NCI-H2171 treated with DMSO at 0.1 percent for 48 hours (cell line): ENCODE results near the gene FBXO15.

Experiments used
- DNase-seq: peaks from one replicate; lab custom pipeline; 2025; lab: John Stamatoyannopoulos, UW

Gene FBXO15

DNA sequence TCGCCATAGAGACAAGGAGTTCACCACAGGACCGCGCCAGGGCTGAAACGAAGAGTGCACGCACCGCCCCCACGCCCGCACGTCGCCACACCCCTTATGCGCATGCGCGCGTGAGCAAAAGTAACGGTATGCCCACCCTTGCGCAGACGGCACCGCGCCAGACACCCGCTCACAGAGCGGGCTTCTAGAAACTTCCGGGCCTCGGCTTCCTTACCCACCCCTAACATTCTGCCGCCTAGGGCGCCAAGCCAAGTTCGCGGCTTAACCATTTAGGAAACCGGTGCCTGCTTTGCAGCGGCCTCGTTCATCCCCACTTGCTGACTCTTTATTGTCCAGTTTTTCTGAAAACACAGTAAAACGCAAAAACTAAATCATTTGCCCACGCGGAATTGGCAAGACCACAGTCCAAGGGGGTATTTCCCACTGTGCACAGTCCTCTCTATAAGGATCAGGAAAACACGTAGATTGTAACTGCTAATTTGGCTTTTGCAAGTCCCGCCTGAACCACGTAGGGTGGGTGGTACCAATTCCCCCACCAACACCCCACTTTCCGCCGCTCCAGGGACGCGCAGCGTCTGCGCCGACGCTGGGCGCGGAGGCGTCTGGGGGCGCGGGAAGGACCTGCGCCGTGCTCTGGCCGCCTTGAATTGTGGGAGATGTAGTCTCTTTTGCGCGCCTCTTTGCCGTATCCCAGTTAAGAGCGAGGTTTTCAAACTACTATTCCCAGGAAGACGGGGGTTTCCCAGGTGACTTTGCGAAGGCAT, at the start of gene FBXO15, which contains the start of gene TIMM21:
FBXO15 (minus strand) TSS at position 56 of the 764 bp plus-strand sequence; CDS start at position 7, 49 bp downstream.
TIMM21 (plus strand) TSS at position 745 of the 764 bp plus-strand sequence. CDS start 286 bp downstream, outside the sequence.
- peak; percentile 88 for DNase-seq

GRCh38 chr18:74196220-74197119, 48.8 kb upstream of the FBXO15 start:
- peak; percentile 51 for DNase-seq

GRCh38 chr18:74194691-74195090, 47.1 kb upstream of the FBXO15 start:
- no peak for DNase-seq

GRCh38 chr18:74191577-74191976, 43.9 kb upstream of the FBXO15 start:
- no peak for DNase-seq

- no peak for DNase-seq
Observed at GRCh38 chr18:74190086-74190485, 42.5 kb upstream of the FBXO15 start.

GRCh38 chr18:74186661-74187060, 39.0 kb upstream of the FBXO15 start:
- DNase-seq: no peak

DNA sequence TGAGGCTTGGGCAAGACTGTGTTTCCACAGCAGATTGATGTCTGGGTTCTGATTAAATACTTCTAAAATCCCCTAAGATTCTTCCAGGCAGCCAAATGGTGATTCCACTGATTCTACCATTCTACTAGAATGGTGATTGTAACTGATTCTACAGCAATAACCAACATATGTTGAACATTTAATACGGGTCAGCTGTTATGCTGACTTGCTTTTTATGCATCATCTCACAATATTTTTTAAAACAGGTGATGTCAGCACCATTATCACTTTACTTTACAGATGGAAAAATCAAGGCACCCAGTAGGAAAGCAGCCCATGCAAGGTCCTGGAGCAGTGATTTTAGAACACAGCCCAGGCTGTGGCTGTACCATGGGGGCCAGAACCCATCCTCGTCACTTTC, 38.2 kb upstream of the FBXO15 start:
- DNase-seq: no peak

DNA sequence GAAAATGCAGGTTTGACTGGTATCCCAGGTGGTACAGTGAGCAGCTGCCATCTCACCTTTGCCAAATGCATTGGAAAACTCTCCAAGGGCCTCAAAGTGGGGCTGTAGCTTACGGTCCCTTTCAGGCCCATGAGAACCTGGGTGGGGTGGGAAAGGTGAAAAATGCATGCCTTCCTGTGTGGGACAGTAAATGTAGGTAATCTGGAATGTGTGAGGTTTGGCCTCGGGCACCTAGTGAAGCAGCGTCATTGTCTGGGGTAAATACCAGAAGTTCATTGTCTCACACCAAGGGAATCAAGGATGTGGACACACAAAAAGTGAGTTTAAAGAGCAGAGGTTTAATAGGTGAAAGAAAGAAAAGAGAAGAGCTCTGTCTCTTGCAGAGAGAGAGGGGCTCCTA, 37.2 kb upstream of the FBXO15 start:
- DNase-seq: no peak

GRCh38 chr18:74183130-74183529, 35.5 kb upstream of the FBXO15 start:
- peak; percentile 62 for DNase-seq

DNA sequence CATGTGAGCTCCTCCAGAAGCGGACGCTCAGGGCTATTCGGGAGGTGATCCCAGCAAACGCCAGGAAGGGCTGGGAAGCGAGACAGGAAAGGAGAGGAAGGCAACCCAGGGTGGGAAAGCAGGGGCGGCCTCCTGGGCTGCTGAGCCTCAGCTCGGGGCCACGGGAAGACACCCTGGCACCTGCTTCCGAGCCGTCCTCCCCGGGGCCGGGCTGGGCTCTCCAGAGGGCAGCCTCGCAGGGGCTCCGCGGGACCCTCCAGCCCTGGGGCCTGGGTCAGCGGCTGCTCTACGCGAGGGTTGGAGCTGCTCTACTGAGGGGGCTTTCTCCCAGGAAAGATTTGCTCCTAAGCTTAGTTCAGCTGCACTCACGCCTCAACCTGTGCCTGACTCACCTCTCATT, 34.7 kb upstream of the FBXO15 start:
- no peak for DNase-seq

DNA sequence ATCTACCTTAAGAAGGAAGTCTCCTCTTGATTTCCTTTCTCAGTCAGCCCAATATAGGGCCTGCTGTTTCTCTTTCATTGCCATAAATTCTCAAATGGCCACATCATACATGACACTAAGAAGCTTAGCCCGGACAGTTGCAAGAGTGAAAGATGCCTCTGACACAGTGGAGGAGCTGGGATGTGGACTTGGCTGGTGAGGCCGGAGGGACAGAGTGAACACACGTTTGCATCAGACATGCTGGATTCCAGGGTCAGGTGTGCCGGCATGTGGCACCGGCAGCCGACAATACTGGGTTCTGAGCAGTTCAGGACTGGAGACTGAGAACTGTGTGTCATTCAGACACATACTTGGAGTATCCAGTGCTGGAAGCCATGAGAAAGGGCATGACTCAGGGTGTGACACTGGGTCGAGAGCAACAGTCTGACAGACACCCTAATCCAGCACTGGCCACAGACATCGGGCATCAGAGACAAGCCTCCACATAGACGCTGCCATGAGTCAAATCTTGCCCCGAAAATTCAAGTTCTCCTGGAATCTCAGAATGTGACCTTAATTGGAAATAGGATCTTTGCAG, 32.1 kb upstream of the FBXO15 start:
- DNase-seq: no peak

GRCh38 chr18:74178884-74179283, 31.2 kb upstream of the FBXO15 start:
- DNase-seq: no peak

DNA sequence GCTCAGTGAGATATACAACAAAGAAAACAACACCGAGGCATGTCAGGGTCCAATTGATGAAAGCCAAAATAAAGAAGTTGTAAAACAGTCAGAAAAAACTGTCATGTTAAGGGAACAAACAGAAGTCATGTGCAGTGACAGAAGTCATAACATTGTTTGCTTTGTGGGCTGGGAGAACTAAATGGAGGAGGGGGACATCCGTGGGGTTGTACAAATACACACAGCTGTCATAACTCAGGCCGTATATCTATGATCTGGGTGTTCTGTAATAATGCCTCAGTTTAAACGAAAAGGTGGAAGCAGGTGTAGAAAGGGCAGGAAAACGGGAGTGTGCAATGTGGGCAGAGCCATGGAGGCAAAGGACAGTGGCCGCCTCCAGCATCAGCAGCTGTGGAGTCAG, 28.0 kb upstream of the FBXO15 start:
- DNase-seq: no peak

DNA sequence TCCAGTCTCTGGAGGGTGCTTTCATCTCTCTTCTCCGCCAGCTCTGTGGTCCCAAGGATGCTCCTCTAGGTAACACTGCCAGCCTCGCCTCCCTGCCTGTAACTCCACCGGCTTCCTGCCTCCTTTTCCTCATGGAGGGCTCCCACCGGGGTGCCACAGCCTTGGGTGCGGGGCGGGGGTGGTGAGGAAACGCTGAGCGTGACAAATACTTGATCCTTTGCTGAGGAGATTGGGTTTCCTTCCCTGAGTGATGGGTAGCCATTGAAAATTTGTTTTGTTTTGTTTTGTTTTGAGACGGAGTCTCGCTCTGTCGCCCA, 25.8 kb upstream of the FBXO15 start:
- DNase-seq: no peak

DNA sequence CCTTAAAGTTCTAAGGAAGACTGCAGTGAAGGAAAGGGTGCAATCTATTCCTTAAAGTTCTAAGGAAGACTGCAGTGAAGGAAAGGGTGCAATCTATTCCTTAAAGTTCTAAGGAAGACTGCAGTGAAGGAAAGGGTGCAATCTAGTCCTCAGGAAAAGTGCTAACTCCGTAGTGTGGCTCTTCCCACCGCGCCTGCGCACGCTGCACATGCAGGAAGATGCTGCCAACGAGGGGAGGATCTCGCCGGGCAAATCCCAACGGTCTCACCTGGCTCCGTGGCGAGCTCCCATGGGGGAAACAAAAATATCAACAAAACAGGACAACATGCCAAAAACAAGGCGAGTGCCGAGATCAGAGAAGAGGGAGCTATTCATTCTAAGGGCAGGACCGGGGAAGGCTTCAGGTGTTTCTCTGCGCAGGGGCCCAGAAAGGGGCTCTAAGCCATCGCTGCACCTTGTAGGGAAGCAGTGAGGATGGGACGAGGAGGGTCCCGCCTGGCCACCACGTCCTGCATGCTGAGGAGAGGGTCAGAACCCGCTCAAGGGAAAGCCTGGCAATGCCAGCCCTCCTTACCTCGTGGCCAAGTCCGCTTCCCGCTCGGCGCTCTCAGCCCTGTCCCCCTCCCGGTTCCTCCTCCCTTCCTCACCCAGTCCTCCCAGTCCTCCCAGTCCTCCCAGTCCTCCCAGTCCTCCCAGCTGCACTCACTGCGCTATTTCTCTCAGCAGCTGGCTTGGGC, 25.2 kb upstream of the FBXO15 start:
- DNase-seq: peak; percentile 13

GRCh38 chr18:74171910-74172606, 24.4 kb upstream of the FBXO15 start:
- no peak for DNase-seq

DNA sequence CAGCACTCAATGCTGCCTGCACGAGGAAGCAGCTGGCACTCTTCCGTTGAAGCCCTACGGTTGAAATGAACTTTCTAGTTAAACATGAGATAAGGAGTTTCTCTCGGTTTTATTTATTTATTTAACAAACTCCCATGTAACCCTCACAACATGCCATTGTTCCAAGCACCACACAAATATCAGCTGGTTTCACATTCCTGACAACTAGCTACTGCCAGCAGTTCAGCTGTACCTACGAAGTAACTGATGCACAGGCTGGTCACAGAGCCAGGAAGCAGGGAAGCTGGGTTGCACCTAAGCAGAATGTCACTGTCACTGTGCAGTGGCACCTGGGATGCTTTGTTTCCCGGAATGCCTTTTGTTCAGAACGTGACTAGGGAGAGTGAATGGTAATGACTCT, 18.8 kb upstream of the FBXO15 start:
- no peak for DNase-seq

DNA sequence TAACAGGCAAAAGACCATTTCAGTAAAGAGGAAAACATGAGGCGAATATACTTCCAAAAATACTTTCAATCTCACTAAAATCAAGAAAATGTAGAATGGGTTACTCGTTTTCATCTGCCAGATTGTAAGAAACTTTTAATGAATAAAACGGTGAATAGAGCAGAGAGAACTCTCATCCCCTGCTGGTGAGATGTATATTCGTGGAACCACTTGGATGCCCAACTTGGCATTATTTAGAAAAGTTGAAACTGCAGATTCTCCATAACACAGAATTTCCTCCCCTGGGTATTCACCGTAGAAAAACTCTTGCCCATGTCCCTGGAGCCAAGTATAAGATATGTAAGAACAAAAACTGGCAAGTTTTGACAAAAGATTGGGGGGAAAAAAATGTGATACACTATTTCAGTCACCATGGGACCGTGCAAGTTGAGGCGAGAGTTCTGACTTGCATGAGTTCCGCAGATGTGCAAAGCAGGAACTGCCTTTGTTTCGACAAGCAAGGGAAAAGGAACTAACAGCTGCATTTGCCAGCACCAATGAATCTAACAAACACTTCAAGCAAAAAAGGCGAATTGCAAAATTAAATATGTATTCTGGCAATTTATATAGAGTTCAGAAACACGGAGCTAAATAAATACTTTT, 15.5 kb upstream of the FBXO15 start:
- DNase-seq: no peak

DNA sequence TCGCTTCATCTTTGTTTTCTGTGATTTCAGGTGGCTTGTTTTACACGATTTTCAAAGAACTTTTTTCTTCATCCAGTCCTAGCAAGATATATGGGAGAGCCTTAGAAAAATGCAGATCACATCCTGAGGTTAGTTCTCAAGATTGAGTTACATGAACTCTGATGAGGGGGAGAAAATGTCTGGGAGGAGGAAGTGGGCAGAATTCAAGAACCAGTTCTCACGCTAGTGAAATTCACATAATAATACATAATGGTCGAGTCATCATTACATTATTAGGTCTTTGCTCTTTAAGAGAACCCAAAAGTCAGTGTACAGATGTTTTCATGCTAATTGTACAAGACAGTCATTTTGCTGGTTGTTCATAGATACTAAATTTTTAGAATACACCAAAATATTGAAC, 7.6 kb upstream of the FBXO15 start:
- DNase-seq: no peak

GRCh38 chr18:74154716-74155115, 7.1 kb upstream of the FBXO15 start:
- no peak for DNase-seq

GRCh38 chr18:74153793-74154192, 6.2 kb upstream of the FBXO15 start:
- no peak for DNase-seq
